Measurements from ENCODE around the gene ABI3BP.
A peak's percentile ranks its signal among the peaks of the same experiment; 100 is the strongest.

Gene ABI3BP

DNA sequence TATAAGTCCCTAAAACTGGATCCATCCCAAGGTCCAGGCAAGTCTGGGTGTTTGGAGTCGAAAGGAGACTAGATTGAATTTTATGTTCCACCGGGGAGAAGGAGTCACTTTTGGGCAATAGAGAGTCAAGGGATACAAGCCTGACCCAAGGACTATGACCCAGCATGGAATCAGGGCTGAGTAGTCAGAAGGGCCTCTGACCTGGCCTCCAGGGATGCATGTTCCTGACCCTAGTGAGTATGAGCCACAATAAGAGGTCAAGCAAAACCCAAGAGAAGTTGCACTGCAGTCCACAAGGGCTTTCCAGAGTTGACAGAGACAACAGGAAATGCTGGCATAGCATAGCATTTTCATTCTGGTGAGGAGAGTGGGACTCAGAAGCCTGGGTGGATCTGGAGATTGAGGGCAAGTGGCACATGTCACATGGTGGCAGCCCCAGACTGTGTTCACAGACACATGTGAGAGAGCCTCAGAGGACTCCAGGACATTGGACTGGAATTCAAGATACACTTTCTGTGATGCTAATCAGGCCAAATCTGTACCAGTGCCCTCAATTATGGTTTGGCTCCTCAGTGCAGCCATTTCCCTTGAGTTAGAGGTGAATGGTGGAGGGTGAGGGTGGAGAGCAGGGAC is 217.0 kb downstream of the ABI3BP start:
- DNase-seq (ENCODE audit: low spot score) = no peak

DNA sequence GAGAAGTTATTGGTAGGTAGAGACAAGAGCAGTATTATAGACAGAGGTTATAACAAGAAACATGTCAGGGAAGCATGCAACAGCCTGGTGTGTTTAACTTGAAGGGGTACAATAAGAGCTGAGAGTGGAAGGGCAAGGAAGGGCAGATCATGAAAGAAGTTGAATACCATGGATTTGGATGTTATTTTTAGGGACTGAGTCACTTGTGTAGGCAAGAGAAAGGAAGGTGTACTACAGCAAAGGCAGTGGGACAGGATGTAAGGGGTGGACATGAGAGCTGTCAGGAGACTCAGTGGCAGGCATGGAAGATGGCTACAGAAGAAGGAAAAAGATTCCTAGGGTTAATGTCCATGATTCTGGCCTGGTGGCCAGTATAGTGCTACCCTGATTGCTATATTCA is 217.6 kb downstream of the ABI3BP start:
- DNase-seq (ENCODE audit: low spot score) = no peak

DNA sequence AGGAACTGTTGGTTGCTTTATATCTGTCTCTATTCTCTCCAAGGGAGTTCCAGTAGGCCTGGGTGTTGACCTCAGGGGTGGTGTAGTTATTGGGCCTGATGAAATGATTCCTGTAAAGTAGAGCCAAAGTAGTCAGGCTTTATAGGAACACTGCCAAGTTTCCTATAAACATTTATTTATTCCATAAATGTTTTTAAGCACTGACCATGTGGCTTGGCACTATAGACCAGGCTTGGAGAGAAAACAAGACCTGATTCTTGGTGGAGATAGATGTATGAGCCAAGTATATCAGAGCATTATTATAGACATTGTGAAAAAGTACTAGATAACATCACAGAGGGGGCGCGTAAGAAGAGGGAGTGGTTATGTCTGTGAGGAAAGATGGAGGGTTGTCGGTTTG is 218.0 kb downstream of the ABI3BP start:
- DNase-seq (ENCODE audit: low spot score) = no peak

DNA sequence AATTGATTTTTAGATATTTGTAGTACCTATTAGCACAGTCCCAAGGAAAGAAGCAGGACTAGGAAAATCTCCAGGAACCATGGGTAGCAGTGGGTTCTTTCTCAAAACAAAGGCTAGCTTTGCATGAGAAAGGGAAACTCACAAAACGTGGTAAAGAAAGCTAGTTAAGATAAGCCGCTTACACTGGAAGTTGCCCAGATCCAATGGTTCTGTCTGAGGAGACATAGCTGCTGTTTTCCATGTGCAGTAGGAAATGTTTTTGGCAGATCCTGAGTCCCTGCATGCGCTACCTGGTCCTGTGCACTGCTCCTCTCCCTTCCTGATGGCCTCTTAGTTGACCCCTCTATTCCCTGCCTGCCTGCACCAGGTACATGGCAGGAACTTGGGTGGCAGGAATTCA is 223.5 kb downstream of the ABI3BP start:
- DNase-seq (ENCODE audit: low spot score) = no peak

DNA sequence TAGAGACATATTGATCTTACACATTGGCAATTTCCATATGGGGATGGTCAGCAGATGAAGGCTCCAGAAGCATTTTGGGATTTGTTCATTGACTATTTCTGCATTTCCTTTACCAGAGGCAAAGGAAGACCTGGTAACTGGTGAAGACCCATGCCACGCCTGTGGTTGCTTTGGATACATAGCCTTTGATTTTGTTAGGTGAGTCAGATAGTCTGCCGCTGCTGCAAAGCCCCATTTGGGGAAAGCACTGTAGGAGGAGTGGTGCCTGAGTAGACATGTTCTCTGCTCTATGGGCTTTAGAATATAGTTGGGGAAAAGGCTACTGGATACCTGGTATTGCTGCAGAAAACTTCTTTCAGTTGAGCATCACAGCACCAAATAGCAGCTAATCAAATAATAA is 227.2 kb downstream of the ABI3BP start:
- no peak for DNase-seq (ENCODE audit: low spot score)

DNA sequence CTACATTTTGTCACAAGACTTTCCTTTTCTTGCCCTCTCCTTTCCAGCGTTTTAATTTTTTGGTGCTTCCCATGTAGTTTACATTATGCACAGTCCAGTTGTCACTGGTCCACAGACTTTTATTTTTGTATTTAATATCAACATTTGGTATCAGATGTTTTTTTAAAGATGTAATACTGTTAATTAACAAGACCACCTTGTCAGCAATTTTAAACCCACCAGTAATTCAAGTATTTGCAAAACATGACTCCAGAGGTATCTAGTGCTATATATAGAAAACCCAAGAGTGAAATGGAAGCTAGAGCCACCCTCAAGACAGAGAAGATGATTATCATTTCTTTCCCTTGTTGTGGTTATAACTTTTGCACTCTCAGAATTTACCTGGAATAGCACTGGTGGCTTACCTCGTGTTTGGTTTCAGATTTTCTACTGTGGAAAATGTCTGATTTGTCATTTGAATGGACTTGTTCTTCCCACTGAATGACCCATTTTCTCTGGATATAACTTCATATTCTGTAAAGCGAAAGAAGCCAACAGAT is 227.7 kb downstream of the ABI3BP start:
- DNase-seq (ENCODE audit: low spot score) = no peak

DNA sequence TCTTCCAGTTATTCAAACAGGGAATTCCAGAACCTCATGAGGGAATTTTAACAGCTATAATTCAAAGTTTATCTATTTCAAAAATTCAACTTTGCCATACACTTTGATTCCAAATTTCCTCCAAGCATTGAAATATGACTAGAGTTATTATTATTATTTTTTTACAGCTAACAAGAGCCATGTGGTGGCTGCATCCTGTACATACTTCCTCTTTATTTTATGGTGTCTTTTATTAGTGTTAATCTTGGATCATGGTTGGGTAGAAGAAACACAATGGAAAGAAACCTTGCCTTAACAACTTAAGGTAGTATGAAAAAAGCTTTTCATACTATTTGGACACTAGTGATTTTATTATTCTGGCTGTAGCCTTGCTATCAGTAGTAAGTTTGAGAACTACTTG is 231.3 kb downstream of the ABI3BP start:
- no peak for DNase-seq (ENCODE audit: low spot score)

DNA sequence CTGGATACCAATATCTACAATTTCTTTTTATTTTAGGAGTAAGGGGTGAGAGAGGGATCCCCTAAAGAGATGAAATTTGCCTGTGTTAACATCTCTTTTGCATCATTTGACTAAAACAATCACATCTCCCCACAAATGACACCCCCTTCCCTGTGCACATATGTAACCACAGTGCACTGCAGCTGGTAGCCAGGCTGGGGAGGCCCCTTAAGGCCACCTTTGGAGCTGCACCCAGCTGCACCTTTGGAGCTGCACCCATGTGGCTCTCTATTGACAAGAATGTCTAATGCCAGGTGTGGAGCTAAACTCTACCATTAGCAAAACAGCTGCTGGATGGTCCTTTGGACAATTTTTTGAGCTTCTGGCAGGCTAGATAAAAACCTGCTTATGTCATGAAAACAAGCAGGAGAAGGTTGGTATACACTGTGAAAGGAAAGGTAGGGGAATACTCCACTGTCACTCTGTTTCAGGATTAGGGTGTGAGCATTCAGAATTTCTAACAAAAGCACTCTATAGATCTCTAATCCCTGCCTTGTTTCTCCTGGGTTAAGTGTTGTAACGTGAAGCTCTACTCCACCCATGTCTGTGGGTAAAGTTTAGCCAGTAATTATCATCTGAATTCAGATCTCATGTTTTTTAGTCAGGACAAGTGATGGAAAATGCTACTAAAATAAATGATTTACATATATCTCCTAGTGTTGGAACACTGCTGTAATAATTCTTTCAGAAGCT is 231.8 kb downstream of the ABI3BP start:
- DNase-seq (ENCODE audit: low spot score) = no peak

DNA sequence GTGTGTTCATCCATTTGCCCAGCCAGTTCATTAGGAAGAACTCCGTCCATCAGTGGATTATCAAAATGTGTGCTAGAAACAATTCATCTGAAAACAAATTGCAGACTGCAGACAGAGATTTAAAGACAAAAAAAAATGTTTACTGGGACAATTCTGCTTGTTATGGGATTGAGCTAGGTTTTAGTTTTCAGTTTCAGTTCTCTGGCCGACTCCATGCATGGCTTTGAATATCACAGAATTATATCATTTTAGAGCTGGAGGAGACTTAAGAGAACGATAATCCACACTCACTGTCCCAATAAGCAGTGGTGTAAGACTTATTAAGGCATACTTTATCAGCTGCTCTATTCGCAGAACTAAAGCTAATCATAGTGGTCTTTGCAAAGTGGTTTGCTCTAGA is 232.8 kb downstream of the ABI3BP start:
- DNase-seq (ENCODE audit: low spot score) = no peak

DNA sequence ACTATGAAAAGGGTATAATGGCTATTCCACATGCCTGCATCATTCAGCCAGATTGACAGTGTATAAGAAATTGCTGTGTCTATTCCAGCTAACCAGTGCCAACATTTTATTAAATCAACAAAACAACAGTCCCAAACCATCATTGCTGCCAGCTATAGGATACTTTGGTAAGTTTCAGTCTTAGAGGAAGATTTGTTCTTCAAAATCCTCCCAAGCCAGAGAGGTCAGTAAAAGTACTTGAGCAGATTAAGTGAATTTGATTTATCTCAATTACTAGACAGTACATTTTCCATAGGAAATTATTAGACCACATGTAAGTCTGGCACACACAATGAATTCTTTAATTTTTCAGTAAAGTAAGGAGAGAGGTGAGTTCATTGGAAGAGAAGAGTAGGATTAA is 233.3 kb downstream of the ABI3BP start:
- DNase-seq (ENCODE audit: low spot score) = no peak

DNA sequence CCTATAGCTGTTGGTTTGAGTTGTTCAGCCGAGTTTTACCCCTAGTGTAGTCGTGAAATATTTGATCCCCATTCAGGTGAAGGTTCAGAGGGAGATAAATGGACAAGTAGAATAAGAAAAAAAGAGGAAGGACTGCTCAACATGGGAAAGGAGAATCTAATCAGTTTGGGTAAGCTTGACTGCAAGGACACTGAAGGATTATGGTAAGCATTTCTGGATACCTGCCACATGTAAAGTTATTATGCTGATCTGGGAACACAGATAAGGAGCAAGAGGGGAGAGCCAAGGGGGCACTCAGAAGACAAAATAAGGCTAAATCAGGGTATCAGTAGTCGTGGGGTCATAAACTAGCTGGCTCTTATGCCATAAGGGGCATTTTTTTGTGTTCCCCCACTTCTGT is 234.1 kb downstream of the ABI3BP start:
- no peak for DNase-seq (ENCODE audit: low spot score)

DNA sequence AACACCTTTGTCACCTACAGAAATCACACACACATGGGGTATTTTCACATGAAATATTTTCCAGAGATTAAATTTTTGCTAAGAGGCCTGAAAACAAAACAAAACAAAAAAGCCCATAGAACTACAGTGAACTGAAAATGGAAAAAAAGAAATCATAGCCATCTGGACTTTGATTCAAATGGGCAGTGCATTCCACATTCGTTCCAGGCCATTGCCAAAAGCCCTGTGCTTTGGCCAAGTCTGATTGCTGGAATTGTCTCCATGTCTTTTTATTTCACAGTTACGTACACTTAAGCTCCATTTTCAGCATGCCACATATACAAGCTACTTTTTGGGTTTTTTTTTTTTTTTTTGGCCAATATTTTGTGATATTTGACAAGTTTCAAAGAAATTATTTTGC is 236.8 kb downstream of the ABI3BP start:
- peak; percentile 47 for DNase-seq (ENCODE audit: low spot score)

DNA sequence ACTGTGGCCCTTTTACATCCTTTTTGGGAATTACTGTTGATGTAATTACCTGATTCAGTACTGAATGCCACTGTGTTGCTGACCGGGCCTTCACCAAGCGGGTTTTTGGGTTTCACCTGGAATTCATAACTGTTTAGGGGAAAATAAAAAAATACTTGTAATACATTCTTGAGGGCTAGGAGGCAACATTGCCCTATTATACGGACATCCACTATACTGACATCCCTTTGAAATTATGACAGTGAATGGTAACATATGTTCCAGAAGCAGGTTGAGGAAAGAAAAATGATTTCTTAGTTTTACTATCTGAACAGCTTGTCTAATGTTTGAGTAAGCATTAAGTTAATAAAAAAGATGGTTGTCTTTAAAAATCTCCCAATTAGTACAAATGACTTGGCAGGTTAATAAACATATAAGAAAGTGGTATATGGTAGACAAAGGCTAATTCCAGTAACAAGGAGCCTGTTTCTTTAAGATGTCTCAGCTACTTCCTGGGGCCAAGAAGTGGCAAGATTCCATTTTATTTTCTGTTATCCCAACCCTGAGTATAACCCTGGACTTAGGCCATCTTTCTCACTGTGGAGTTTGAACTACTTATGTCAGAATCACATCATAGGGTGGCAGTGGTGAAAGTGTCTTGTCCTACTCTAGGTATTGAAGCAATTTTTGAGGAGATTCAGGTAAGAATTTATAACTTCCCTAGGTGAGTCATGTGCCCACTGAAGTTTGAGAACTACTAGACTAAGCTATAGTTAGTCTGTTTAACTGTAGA is 238.5 kb downstream of the ABI3BP start:
- DNase-seq (ENCODE audit: low spot score) = no peak

DNA sequence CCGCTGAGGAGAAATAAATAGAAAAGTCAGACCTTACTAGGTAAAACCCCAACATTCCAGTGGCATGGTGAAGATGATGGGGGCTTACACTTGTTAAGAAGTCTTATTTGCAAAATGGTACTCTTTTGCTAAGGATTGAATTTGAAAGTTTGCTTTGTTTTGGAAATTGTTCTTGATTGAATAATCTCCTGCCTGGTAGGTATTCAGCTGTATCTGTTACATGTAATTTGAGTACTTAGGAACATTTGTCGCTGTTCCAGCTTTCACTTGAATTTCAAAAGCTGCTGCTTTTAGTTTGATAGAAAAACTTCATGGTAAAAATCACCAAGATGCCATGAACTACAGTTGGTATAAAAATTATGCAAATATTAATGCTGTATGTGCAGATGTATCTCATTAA is 239.4 kb downstream of the ABI3BP start:
- DNase-seq (ENCODE audit: low spot score) = no peak

DNA sequence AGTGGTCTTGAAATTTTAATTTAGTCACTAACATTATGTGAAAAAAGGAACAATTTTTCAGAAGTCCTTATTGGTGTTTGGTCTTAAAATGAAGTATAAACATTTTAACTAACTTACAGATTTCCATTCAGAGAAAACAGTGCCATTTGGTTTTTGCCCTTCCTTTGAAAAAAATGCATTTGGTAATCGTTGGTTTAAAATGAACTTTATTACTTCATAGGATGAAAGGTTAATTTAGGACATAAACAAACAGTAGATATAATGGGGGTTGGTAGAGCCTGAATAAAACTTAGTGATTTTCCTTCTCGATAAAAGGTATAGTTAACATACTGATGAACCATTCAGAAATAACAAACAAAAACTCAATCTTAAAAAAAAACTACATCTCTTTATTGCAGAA is 244.3 kb downstream of the ABI3BP start:
- no peak for DNase-seq (ENCODE audit: low spot score)

DNA sequence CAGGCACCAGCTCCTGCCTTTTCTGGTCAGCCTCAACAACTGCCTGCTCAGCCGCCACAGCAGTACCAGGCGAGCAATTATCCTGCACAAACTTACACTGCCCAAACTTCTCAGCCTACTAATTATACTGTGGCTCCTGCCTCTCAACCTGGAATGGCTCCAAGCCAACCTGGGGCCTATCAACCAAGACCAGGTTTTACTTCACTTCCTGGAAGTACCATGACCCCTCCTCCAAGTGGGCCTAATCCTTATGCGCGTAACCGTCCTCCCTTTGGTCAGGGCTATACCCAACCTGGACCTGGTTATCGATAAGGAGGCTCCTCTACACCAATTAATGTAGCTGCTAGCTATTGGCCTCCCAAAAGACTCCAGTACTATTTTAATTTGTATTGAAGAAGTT is 245.0 kb downstream of the ABI3BP start:
- no peak for DNase-seq (ENCODE audit: low spot score)

DNA sequence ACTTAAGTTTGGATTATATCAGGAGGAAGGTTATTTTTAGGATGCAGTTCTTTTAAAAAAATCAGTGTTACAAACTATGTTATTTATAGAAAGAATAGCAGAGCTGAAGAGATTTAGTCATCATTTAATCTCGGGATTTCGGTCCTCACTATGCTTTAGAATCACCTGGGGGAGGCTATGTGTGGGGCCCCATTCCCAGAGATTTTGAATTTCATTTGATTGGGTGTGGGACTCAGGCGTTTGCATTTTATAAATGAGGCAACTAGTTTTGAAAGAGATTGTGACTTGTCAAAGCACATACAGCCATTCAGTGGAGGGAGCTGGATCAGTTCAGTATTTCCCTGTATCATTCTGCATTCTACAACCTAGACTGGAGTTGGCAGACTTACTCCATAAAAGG is 247.1 kb downstream of the ABI3BP start:
- DNase-seq (ENCODE audit: low spot score) = no peak

DNA sequence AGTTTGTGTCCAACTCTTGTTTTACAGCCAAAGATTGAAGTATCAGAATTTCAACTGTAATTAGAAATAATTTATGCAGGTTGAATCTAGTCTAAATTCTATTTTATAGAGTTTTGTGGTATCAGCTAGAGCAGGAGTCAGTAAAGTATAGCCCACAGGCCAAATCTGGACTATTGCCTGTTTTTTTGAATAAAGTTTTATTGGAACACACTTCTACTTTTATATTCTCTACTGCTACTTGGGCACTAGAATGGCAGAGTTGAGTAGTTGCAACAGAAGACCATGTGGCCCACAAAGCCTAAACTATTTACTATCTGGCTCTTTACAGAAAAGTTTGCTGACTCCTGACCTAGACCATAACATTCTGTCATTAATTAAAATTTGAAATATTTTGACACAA is 247.6 kb downstream of the ABI3BP start:
- DNase-seq (ENCODE audit: low spot score) = no peak

DNA sequence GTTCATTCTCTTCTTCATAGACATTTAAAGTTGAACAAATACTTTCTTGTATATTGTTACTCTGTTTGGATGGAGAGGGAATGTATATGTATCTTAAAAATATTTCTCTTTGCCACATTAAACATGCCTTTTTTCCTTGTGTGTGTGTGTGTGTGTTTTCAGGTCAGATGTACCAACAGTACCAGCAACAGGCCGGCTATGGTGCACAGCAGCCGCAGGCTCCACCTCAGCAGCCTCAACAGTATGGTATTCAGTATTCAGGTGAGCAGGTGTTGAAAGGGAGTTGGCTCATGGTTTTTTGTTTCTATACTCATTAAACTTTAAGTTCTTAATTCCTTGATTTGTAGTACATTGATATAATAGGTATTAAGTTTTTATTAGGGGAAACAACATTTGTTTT is 248.6 kb downstream of the ABI3BP start:
- DNase-seq (ENCODE audit: low spot score) = no peak

DNA sequence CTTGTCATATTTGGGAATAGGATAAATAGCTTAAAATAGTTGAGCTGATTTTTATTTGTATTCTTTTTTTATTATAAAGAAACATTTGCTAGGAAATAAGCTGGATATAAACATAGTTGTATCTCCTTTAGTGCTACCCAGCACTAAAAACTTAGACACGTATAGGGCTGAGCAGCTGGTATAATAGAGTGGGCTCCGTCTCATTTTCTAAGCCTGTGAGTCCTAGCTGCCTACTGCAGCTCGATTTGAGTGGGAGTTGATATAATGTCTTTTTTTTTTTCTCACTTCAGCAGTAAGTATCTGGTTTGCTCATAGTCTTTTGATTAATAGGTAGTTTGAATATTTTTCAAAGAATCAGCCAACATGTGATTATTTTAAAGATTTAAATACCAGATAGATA is 249.7 kb downstream of the ABI3BP start:
- no peak for DNase-seq (ENCODE audit: low spot score)

DNA sequence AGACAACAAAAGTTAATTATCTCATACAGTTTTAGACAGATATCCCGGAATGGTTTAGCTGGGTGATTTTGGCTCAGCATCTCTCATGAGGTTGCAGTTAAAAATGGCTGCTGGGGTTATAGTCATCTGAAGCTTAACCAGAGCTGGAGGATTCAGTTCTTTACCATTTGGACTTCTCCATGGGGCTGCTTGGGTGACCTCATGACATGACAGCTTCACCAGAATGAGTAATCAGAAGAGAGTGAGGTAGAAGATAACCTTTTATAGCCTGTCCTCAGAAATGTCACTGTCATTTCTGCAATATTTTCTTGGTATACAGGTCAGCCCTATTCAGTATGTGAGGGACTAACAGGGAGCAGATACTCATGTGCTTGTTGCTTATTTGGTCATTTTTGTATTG is 253.0 kb downstream of the ABI3BP start:
- no peak for DNase-seq (ENCODE audit: low spot score)

DNA sequence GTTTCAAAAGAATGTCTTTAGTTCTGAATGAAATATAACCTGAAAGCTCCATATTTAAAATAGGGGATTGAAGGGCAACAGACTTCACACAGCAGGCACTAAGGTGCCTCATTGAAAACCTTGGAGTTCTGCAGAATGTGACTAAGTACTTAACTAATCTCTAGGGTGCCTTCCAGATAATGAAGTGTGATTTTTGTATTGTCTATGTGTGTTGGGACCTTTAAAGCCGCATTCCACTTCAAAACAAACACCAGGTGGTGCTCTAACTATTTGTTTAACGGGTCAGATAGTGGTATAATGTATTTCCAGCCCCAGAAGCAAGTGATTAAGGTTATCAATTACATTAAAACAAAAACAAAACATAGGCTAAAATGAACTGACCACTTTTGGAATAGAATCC is 255.9 kb downstream of the ABI3BP start:
- peak; percentile 40 for DNase-seq (ENCODE audit: low spot score)

DNA sequence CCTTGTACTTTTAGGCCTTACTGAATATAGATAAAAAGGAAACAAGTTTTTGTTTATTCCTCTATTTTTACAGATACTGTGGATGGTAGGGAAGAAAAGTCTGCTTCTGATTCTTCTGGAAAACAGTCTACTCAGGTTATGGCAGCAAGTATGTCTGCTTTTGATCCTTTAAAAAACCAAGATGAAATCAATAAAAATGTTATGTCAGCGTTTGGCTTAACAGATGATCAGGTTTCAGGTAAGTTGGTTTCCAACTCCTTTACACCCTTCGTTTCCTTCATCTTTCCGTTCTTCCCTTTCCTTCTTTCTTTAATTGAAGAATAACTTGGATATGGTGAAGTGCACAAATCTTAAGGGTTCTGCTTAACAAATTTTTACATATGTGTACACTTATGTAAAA is 260.8 kb downstream of the ABI3BP start:
- DNase-seq (ENCODE audit: low spot score) = no peak
